Stomach (tissue), 4 donors: ENCODE measurements around the gene ARHGAP26.

Experiments used
- CTCF ChIP-seq, 7 experiments: fragments of 450-650 bp in 4 of 7; fragments of 200-600 bp in 3 of 7; sonication (generic) in 3 of 7; IDR thresholded peaks; one replicate each; pipeline ENCODE4 v1.5.1; 2016 to 2019; ENCODE audit warnings: antibody characterized with exemption in 7 of 7, control low read depth in 2 of 7, mild to moderate bottlenecking in 1 of 7
- EP300 ChIP-seq: sonication (generic); formaldehyde crosslinking; IDR thresholded peaks from one replicate; pipeline ENCODE4 v1.6.1; 2017; ENCODE audit warnings: antibody characterized with exemption
- POLR2A ChIP-seq, 4 donors: fragments of 450-650 bp; IDR thresholded peaks; one replicate each; pipeline ENCODE4 v1.6.1; 2016; ENCODE audit warnings: antibody characterized with exemption in 4 of 4, control low read depth in 2 of 4, mild to moderate bottlenecking in 1 of 4, moderate library complexity in 1 of 4
- POLR2AphosphoS5 ChIP-seq, 3 donors: sonication (generic); formaldehyde crosslinking; IDR thresholded peaks; one replicate each; pipeline ENCODE4 v1.6.1; 2016; ENCODE audit warnings: antibody characterized with exemption in 3 of 3

GRCh38 chr5:142984011-142984410 lies 213.8 kb downstream of the ARHGAP26 start:
- no peak for TF ChIP-seq CTCF (IDR thresholded peaks at IDR 0.05)
- no peak for TF ChIP-seq POLR2AphosphoS5 (IDR thresholded peaks at IDR 0.05)
- no peak for TF ChIP-seq EP300
- no peak for TF ChIP-seq POLR2A (IDR thresholded peaks at IDR 0.05)
